Measurements from ENCODE around the gene AQP10.
"Not testable (repeated sequence)": the region's sequence is repeated elsewhere in the genome, so short reads cannot be mapped to it uniquely, and the experiment has no call there.

AQP10 gene

DNA sequence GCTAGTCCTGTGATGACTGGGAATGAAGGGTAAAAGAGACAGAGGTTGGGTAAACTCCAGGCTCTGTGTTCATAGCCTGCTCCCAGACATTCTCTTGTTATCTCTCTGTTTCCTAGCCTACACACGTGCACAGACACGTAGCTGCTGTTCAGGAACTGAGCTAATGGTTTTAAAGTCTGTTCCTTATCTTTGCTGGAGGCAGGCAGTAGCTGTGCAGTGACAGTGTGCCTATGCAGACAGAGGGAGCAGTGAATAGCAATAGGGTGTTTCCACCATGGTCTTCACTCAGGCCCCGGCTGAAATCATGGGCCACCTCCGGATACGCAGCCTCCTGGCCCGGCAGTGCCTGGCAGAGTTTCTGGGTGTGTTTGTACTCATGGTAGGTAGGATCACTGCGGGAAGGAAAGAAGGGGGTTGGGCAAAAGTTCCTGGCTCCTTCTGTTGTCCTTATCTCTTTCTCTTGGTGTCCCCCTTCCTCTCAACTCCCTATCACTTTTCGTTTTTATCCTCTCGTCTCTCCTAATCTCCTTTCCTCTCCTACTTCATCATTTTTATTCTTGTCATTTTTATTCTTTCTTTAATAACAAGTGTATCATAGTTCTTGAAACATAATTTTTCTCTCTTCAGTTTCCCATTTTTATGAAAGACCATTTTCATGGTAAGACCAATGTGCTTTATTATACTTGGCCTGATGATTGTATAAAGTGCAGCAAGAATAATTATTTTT is at the start of gene AQP10:
AQP10 (plus strand) TSS at position 212 of the 727 bp plus-strand sequence; CDS start at position 275, 63 bp downstream.
- FAIRE-seq (no peak), DNase-seq (ENCODE audit: insufficient read length, low spot score) (no peak)
- no peak for TF ChIP-seq CTCF (IDR thresholded peaks at IDR 0.05; ENCODE audit: insufficient read depth, missing control alignments)

DNA sequence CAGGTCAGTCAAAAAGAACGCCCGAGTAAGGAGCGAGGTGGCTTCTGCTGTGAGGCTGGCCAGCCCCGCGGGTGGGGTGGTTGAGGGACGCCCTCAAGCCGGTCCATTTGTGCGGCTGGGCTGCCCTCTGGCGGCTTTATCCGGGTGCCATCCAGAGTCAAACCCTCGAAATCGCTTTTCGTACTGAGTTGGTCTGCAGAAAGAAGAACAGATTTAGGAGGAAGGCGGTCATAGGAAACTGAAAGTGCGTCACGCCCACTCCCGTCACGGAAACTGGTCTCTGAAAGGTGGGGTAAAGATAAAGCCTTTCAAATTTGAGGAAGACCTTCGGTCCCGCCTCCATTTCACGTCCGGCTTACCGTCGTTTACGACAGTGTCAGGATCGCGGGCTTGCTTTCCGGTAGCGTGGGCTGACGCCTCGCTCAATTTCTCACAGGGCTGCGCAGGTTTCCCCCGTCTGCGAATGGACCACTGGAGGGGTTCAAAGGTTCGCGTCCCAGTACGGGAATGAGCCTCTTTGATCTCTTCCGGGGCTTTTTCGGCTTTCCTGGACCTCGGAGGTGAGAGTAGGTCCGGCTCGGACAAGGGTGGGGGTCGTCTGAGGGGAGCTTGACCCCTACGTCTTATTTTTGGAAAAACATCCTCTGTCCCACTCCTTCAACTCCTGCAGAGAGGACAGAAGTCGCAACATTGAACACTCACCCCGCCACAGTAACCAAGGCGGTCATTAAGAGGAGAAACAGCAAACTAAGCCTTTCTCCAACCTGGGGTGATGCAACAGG is 48.5 kb upstream of the AQP10 start, which contains the start of gene HAX1:
HAX1 (plus strand) TSS at position 413 of the 782 bp plus-strand sequence; CDS start at position 508, 95 bp downstream.
- peak; percentile 68 for DNase-seq (ENCODE audit: insufficient read length, low spot score)
- peak; percentile 78 for TF ChIP-seq CTCF (IDR thresholded peaks at IDR 0.05; ENCODE audit: insufficient read depth, missing control alignments)

GRCh38 chr1:154272999-154273563 is 47.8 kb upstream of the AQP10 start:
- TF ChIP-seq CTCF (IDR thresholded peaks at IDR 0.05; ENCODE audit: insufficient read depth, missing control alignments), result no peak
- DNase-seq (ENCODE audit: insufficient read length, low spot score) (no peak), FAIRE-seq (no peak)

More for the DNA sequence above, 48.5 kb upstream of the AQP10 start, which contains the start of gene HAX1:
- peak; percentile 93 for FAIRE-seq

GRCh38 chr1:154276797-154277196 is 44.1 kb upstream of the AQP10 start:
- peak; percentile 21 for TF ChIP-seq CTCF (IDR thresholded peaks at IDR 0.05; ENCODE audit: insufficient read depth, missing control alignments)
- no peak for DNase-seq (ENCODE audit: insufficient read length, low spot score)
- no peak for FAIRE-seq

GRCh38 chr1:154287591-154287990 is 33.3 kb upstream of the AQP10 start:
- not testable (repeated sequence) for FAIRE-seq; DNase-seq (ENCODE audit: insufficient read length, low spot score)

DNA sequence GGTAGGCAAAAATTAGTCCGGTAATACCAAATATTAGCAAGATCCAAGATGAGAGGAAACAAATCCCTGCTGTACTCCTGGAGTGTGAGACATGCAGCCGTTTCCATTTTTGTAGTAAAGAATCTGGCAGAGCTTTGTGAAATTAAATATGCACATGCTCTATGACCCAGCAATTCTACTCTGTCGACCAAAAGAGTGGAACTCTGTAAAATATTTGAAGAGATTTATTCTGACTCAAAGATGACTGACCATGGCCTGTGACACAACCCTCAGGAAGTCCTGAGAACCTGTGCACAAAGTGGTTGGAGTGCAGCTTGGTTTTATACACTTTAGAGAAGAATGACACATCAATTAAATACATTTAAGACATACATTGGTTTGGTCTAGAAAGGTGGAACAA is 32.2 kb upstream of the AQP10 start:
- no peak for DNase-seq (ENCODE audit: insufficient read length, low spot score)
- TF ChIP-seq CTCF (IDR thresholded peaks at IDR 0.05; ENCODE audit: insufficient read depth, missing control alignments), result no peak
- FAIRE-seq, result no peak

DNA sequence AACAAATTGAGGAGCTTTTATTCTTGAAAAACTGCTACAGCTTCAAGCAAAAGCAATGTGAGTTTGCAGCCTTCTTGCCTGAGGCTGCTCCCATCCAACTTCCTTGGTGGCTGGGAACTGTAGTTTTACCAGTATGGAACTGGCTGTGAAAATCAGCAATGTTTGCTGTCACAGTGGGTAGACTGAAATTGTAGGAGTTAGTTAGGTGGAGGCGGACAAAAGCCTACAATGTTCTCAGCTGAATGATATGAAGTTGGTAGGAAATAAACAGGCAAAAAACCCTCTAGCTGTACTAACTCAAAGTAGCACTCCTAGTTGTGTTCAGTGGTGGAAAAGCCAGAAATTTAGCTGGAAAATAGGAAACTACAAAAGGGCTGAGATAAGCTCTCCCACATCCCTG is 30.0 kb upstream of the AQP10 start:
- FAIRE-seq (no peak), DNase-seq (ENCODE audit: insufficient read length, low spot score) (no peak)

More for the DNA sequence above, 30.0 kb upstream of the AQP10 start:
- TF ChIP-seq CTCF (IDR thresholded peaks at IDR 0.05; ENCODE audit: insufficient read depth, missing control alignments), result no peak

All from D721Med (cell line).